ENCODE data around the gene GNPNAT1. TPM values are rescaled to one million over a fixed set of nuclear protein-coding genes. Genes with fewer than 3 reads are reported as not detected.

GNPNAT1 gene
- total RNA-seq, 2 experiments from 2014 or later = 10.1 to 13.2 TPM

GRCh38 chr14:52808101-52808500 is 16.7 kb upstream of the GNPNAT1 start:
- H3K36me3 Mint-ChIP-seq (ENCODE audit: low read depth) = no peaks in the 10 kb centered on the region
- CTCF ChIA-PET = interaction anchor here (1.3 kb wide), 1 partner anchor 153 kb away, joined by 3 read pairs; no protein-coding TSS in a partner anchor

DNA sequence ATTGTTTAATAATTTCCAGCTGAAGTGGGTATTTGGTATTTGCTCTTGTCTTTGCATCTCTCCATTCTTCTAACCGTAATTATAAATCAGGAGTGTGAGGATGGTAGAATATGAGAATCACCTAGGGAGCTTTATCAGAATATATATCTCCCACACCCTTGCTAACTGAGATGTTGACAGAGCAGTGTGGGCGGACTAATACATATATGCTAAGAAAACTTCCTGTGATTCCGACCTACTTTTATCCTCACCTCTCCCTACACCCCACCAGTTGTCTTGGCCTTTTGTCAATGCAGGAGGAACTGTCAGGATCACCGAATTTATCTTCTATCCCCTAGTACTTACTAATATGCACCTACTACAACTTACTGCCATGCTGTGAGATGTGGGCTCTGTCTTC is 14.7 kb upstream of the GNPNAT1 start:
- Mint-ChIP-seq H3K36me3 (ENCODE audit: low read depth) (no peaks in the 10 kb centered on the region), H3K27me3 (peaks cover 10% of the 10 kb centered on the region), H3K9me3 (no peaks in the 10 kb centered on the region), H3K4me3 (no peak overlapping the region), H3K27ac (no peak overlapping the region), H3K4me1 (peaks cover 1% of the 10 kb centered on the region)
- POLR2A ChIA-PET = no interaction called here
- DNase-seq = no peak
- CTCF ChIA-PET = no interaction called here

More at GRCh38 chr14:52808101-52808500, 16.7 kb upstream of the GNPNAT1 start:
- H3K27me3 Mint-ChIP-seq = no peaks in the 10 kb centered on the region
- H3K4me3 Mint-ChIP-seq = no peak overlapping the region
- H3K27ac Mint-ChIP-seq = no peak overlapping the region
- POLR2A ChIA-PET = no interaction called here
- no peak for DNase-seq
- peaks cover 1% of the 10 kb centered on the region for H3K4me1 Mint-ChIP-seq
- no peaks in the 10 kb centered on the region for H3K9me3 Mint-ChIP-seq

DNA sequence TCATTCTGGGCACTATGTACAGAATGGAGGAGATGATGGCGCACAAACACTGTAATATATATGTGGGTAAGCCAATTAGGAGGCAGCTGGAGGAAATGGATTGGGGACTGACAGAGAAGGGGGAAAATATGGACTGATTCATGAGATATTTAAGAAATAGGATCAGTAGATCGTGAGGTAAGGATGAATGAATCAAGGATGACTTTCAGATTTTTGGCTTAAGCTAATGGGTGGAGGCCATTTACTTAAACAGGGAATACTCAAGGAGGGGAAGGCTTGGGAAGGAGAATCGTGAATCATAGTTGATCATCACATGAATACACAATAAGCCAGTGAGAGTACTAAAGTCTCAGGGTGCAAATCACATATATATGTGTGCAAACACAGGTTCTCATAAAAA is 11.2 kb upstream of the GNPNAT1 start:
- Mint-ChIP-seq H3K4me3 (no peak overlapping the region), H3K9me3 (peaks cover 3% of the 10 kb centered on the region), H3K36me3 (ENCODE audit: low read depth) (peaks cover 2% of the 10 kb centered on the region), H3K27ac (no peak overlapping the region), H3K27me3 (peaks cover 10% of the 10 kb centered on the region), H3K4me1 (peaks cover 4% of the 10 kb centered on the region)
- DNase-seq = no peak
- ChIA-PET CTCF (interaction anchor here (1.4 kb wide), 1 partner anchor 20 kb away, joined by 4 read pairs; no protein-coding TSS in a partner anchor), POLR2A (no interaction called here)

GRCh38 chr14:52801014-52801712 is 9.8 kb upstream of the GNPNAT1 start:
- Mint-ChIP-seq H3K9me3 (peaks cover 7% of the 10 kb centered on the region), H3K4me1 (peaks cover 5% of the 10 kb centered on the region), H3K36me3 (ENCODE audit: low read depth) (peaks cover 6% of the 10 kb centered on the region), H3K27me3 (peaks cover 10% of the 10 kb centered on the region), H3K4me3 (no peak overlapping the region), H3K27ac (no peak overlapping the region)
- POLR2A ChIA-PET = no interaction called here
- no peak for DNase-seq
- CTCF ChIA-PET = no interaction called here

- DNase-seq = no peak
- Mint-ChIP-seq H3K4me1 (peaks cover 5% of the 10 kb centered on the region), H3K36me3 (ENCODE audit: low read depth) (peaks cover 10% of the 10 kb centered on the region), H3K4me3 (no peak overlapping the region), H3K9me3 (peaks cover 7% of the 10 kb centered on the region), H3K27me3 (peaks cover 10% of the 10 kb centered on the region), H3K27ac (no peak overlapping the region)
- ChIA-PET POLR2A (no interaction called here), CTCF (no interaction called here)
These were observed 7.4 kb upstream of the GNPNAT1 start for GRCh38 chr14:52798826-52799225.

GRCh38 chr14:52797653-52798052 is 6.2 kb upstream of the GNPNAT1 start:
- H3K4me3 Mint-ChIP-seq = no peak overlapping the region
- CTCF ChIA-PET = no interaction called here
- no peak overlapping the region for H3K27ac Mint-ChIP-seq
- peaks cover 5% of the 10 kb centered on the region for H3K4me1 Mint-ChIP-seq
- DNase-seq = no peak
- H3K27me3 Mint-ChIP-seq = peaks cover 10% of the 10 kb centered on the region
- POLR2A ChIA-PET = interaction anchor here (1.1 kb wide), 1 partner anchor 75 kb away, joined by 3 read pairs; no protein-coding TSS in a partner anchor
- H3K9me3 Mint-ChIP-seq = peaks cover 7% of the 10 kb centered on the region
- peaks cover 10% of the 10 kb centered on the region for H3K36me3 Mint-ChIP-seq (ENCODE audit: low read depth)

- no peak overlapping the region for H3K4me3 Mint-ChIP-seq
- peaks cover 7% of the 10 kb centered on the region for H3K9me3 Mint-ChIP-seq
- DNase-seq = no peak
- H3K27ac Mint-ChIP-seq = no peak overlapping the region
- ChIA-PET POLR2A (no interaction called here), CTCF (no interaction called here)
- H3K27me3 Mint-ChIP-seq = no peaks in the 10 kb centered on the region
- peaks cover 13% of the 10 kb centered on the region for H3K36me3 Mint-ChIP-seq (ENCODE audit: low read depth)
- H3K4me1 Mint-ChIP-seq = peaks cover 35% of the 10 kb centered on the region
These were observed 1.7 kb upstream of the GNPNAT1 start for GRCh38 chr14:52793061-52793460.

GRCh38 chr14:52792097-52792415 is 649 bp upstream of the GNPNAT1 start:
- Mint-ChIP-seq H3K36me3 (ENCODE audit: low read depth) (peaks cover 9% of the 10 kb centered on the region), H3K9me3 (peaks cover 2% of the 10 kb centered on the region), H3K4me3 (peak overlapping the region; percentile 89), H3K27ac (peak overlapping the region; percentile 55), H3K27me3 (no peaks in the 10 kb centered on the region), H3K4me1 (peaks cover 29% of the 10 kb centered on the region)
- no peak for DNase-seq
- CTCF ChIA-PET = no interaction called here
- POLR2A ChIA-PET = interaction anchor here (2.5 kb wide), 1 partner anchor 50 kb away, joined by 21 read pairs; no protein-coding TSS in a partner anchor

DNA sequence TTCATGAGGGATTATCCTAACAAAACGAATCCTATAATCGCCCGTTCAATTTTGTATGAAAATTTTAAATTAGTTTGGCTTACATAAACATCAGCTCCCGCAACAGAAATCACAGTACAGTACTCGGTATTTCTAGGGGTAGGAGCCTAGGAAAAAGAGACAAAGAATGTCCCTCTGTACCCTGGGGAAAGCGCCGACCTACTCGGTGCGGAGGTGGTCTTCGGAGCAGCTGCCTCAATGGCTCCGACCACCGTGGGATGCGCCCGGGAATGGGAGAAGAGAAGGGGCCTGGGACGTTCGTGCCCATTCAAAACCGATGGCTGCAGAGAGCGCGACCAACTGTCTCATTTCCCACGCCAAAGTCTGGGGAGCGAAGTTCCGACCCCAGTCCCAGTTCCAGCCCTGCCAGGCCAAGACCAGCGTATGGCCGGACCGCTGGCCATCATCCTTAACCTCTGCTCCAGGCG is 618 bp downstream of the GNPNAT1 start:
- POLR2A ChIA-PET = interaction anchor here (0.8 to 2.5 kb wide), 11 partner anchors 9 to 361 kb away, joined by 3 to 21 read pairs (median 4); partner anchors contain the start of genes GPR137C, STYX and TXNDC16
- Mint-ChIP-seq H3K27me3 (no peaks in the 10 kb centered on the region), H3K36me3 (ENCODE audit: low read depth) (peaks cover 9% of the 10 kb centered on the region), H3K4me3 (peak overlapping the region; percentile 89), H3K27ac (peak overlapping the region; percentile 70), H3K9me3 (no peaks in the 10 kb centered on the region), H3K4me1 (peaks cover 29% of the 10 kb centered on the region)
- DNase-seq = no peak
- CTCF ChIA-PET = interaction anchor here (0.5 to 1.9 kb wide), 6 partner anchors 9 to 253 kb away, joined by 3 to 6 read pairs (median 3); no protein-coding TSS in a partner anchor

DNA sequence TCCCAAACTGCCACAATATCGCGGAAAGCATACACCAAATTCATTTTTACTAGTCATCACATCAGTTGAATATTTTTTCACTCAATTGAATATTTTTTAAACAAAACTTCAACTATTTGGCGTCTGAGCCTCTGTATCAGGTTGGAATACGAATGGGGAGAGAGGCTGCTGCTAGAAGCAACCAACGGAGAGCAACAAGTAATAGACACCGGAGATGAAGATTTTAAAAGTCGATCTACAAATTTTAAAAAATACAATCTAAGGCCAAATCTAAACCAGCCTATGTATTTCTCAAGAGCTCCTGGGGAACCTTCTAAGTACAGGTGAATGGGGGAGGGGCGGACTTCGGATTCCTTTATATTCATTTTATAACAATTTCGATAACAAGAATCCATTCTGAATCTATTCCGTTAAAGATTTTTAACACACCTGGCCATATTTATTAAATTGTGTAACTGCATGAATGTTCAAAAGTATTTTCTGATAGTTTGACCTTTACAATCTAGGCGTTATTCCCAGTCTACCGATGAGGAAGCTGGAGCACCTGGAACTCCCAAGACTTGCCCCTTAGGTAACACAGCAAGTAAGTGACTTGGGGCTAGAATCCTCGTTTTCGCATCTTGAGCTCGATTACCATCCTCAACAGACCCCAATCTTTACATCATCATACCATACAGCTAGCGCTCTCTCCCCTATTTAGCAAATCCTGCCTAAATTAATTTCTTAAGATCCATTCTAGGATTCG is 1.2 kb downstream of the GNPNAT1 start:
- peak overlapping the region; percentile 89 for H3K4me3 Mint-ChIP-seq
- H3K9me3 Mint-ChIP-seq = no peaks in the 10 kb centered on the region
- no peak for DNase-seq
- H3K27me3 Mint-ChIP-seq = no peaks in the 10 kb centered on the region
- peaks cover 29% of the 10 kb centered on the region for H3K4me1 Mint-ChIP-seq
- no peak overlapping the region for H3K27ac Mint-ChIP-seq
- ChIA-PET POLR2A (interaction anchor here (0.9 to 2.5 kb wide), 9 partner anchors 9 to 362 kb away, joined by 3 to 21 read pairs (median 4); partner anchors contain the start of genes GPR137C, STYX and TXNDC16), CTCF (interaction anchor here (0.7 to 1.9 kb wide), 5 partner anchors 8 to 172 kb away, joined by 3 to 6 read pairs (median 3); no protein-coding TSS in a partner anchor)
- H3K36me3 Mint-ChIP-seq (ENCODE audit: low read depth) = peaks cover 9% of the 10 kb centered on the region

GRCh38 chr14:52789118-52789517 is 2.3 kb downstream of the GNPNAT1 start:
- ChIA-PET POLR2A (interaction anchor here (1.5 kb wide), 1 partner anchor 15 kb away, joined by 4 read pairs; no protein-coding TSS in a partner anchor), CTCF (no interaction called here)
- Mint-ChIP-seq H3K4me1 (peaks cover 29% of the 10 kb centered on the region), H3K9me3 (no peaks in the 10 kb centered on the region), H3K36me3 (ENCODE audit: low read depth) (peaks cover 6% of the 10 kb centered on the region), H3K27ac (no peak overlapping the region), H3K4me3 (peak overlapping the region; percentile 9), H3K27me3 (no peaks in the 10 kb centered on the region)
- no peak for DNase-seq

DNA sequence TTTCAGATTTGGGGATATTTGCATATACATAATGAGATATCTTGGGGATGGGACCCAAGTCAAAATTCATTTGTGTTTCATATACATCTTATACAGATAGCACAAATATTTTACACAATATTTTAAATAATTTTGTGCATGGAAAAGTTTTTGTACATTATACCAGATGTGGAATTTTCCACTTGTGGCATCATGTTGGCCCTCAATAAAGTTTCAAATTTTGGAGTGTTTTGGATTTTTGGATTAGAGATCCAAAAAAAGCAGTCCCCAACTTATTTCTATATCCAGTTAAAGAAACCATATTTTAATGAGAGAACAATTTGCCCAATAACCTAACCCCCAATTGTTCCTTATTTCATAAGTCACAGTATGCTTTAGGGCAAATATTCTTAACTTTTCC is 4.5 kb downstream of the GNPNAT1 start:
- Mint-ChIP-seq H3K27ac (no peak overlapping the region), H3K4me3 (no peak overlapping the region), H3K9me3 (no peaks in the 10 kb centered on the region), H3K27me3 (no peaks in the 10 kb centered on the region), H3K36me3 (ENCODE audit: low read depth) (peaks cover 6% of the 10 kb centered on the region), H3K4me1 (peaks cover 24% of the 10 kb centered on the region)
- POLR2A ChIA-PET = no interaction called here
- CTCF ChIA-PET = no interaction called here
- DNase-seq = no peak

GRCh38 chr14:52783206-52783605 is 8.2 kb downstream of the GNPNAT1 start:
- no peaks in the 10 kb centered on the region for H3K9me3 Mint-ChIP-seq
- no peaks in the 10 kb centered on the region for H3K4me1 Mint-ChIP-seq
- H3K27me3 Mint-ChIP-seq = no peaks in the 10 kb centered on the region
- no peak overlapping the region for H3K27ac Mint-ChIP-seq
- POLR2A ChIA-PET = no interaction called here
- CTCF ChIA-PET = no interaction called here
- H3K36me3 Mint-ChIP-seq (ENCODE audit: low read depth) = peaks cover 5% of the 10 kb centered on the region
- no peak for DNase-seq
- no peak overlapping the region for H3K4me3 Mint-ChIP-seq
